Renal pelvis (tissue), 4 donors: Measurements from ENCODE around the gene RND3. TPM values are rescaled to one million over a fixed set of nuclear protein-coding genes. Genes with fewer than 3 reads are reported as not detected.

ENCODE experiments used
- DNase-seq: peaks from one replicate; pipeline ENCODE4 v3.0.0-alpha.2; 2013
- polyA plus RNA-seq, 3 donors: library from polyadenylated mRNA; unstranded; fragments of 120-200 nt; gene quantifications; one replicate each; pipeline ENCODE4 v1.2.1, GENCODE V29; 2013; ENCODE audit not compliant: insufficient read length in 3 of 3

RND3 gene
- polyA plus RNA-seq, 3 donors: 38.1 to 48.3 (median 45.9) TPM

DNA sequence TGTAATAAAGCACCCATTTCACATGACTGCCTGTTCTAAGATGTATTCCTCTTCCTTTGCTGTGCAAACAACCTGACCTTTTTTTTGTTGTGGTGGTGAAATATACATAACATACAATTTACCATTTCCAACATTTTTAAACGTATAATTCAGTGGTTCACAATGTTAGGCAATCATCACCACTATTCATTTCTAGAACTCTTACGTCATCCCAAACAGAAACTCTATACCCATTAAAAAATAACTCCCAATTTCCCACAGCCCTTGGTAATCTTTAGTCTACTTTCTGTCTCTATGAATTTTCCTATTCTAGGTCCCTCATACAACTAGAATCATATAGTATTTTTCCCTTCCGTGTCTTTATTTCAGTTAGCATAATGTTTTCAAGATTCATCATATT lies 36.7 kb downstream of the RND3 start:
- DNase-seq: no peak

DNA sequence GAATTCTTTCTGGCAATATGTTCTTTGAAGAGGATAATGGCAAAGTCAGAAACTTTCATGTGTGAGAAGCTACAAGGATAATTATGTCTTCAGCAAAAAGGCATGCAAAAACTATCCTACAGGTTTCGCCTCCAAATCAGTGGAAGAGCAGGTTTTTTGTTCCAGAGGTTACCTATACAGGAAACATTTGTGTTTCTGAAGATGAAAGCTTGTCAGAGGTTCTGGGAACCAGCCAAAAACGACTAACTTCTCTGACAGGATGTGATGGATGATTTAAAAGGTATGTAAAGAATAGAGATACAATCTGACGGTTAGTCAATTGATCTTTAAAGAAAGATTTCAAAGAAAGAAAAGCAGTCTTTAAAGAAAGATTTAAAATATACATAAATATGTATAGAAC lies 37.6 kb downstream of the RND3 start:
- no peak for DNase-seq

GRCh38 chr2:150445398-150445797 lies 42.1 kb downstream of the RND3 start:
- DNase-seq: no peak

GRCh38 chr2:150442484-150442883 lies 45.0 kb downstream of the RND3 start:
- DNase-seq: no peak

- no peak for DNase-seq
Measured at GRCh38 chr2:150441784-150442183, 45.7 kb downstream of the RND3 start.

GRCh38 chr2:150441226-150441625 lies 46.2 kb downstream of the RND3 start:
- no peak for DNase-seq

DNA sequence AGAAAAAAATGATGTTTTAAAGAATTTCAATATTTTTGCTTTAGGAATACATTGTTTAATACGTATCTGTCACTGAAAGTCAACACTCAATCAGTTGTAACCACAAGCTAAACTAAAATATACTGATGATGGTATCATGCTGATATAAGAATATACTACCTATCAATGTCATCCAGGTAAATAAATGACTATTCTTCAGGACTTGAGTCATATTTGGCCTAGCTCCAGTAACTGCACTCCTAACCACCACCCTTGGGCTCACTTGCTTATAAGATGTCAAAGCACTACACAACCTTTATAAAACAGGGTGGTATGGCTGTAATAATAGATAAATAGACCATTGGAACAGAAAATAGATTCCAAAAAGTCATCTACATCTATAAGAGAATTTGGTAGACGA lies 48.8 kb downstream of the RND3 start:
- DNase-seq: no peak

- DNase-seq: no peak
Measured at GRCh38 chr2:150438041-150438440, 49.4 kb downstream of the RND3 start.

GRCh38 chr2:150432312-150432625 lies 55.2 kb downstream of the RND3 start:
- DNase-seq: no peak

DNA sequence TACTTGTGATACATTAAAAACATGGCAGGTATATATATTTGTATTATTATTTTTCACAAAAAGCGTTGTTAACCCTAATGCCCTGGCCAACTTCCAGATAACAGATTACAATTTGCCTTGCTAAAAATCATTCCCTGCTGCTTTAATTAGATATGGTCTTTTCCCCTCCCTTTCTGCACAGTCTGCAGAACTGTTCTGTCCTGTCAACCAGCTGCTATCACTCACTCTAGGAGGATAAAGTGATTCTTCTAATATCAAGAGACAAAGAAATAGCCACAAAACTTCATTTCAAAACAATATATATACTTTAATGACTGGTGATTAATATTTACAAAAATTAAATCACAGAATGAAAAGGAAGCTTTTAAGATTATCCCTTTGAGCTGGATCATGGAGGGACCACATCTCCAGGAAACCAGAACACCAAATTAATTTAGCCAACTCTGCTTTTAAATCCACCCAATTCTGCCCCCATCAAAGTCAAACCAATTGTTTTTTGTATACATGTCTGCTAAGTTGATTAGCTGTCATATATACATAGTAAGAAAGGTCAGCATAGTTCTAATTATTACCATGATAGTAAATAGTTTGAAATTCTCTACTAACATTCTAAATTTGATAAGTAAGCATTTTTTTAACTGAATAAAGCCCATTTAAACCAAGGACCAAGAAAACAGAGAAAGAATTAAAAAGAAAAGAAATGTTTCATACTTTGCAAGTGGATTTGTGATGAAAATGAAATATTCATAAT lies 55.7 kb downstream of the RND3 start:
- DNase-seq: no peak

GRCh38 chr2:150429384-150429961 lies 58.0 kb downstream of the RND3 start:
- no peak for DNase-seq

- DNase-seq: no peak
Measured at GRCh38 chr2:150428641-150429040, 58.8 kb downstream of the RND3 start.

DNA sequence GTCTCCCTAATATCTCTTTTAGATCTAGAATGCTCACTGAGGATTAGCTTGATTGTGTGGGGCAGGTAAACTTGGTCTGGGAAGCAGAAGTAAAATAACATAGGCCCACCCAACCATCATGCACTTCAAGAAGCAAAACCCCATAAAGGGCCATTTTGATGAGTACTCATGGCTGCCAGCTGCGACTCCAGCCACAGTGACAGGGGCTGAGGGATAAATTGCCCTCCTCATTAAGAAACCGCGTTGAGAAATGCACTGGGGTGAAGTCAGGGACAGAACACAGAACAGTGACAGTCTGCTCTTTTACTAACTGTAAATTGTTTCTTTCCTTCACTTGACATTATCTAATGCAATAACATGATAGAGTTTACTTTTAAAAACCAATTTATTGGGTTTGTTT lies 60.2 kb downstream of the RND3 start:
- DNase-seq: no peak

DNA sequence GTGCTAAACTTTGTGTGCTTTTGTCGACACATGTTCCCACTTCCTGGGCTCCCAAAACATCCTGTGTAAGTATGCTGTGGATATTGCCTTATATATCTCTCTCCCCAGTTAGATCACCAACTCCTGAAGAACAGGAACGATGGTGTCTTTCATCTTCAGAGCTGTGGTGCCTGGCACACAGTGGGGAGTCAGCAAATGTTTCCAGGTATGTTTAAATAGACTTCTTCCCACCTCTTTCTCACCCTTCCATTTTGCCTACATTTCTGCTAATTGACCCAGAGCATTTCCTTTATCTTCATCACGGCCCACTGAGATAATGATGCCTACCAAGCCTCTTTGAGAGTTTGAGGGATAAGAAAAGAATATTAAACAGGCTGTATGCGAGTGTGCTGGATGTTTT lies 60.7 kb downstream of the RND3 start:
- DNase-seq: no peak

- no peak for DNase-seq
Measured at GRCh38 chr2:150426315-150426714, 61.2 kb downstream of the RND3 start.

GRCh38 chr2:150425121-150425955 lies 62.1 kb downstream of the RND3 start:
- DNase-seq: no peak

DNA sequence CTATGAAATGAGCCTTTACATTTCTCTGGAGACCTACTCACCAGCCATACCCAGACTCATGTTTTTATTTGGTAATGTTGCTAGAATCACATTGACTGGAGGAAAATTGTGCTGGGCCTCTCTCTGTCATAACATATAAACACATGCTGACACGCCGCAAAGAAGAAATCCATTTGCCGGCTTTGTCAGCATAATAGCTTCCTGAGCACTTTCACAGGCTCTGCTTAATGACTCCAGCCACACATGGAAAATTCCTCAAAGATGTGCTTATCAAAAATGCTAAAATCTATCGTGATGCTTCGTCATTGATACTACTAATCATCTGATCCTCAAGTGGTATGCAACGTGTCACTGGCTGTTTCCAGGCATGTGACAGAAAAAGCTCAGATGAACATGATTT lies 63.1 kb downstream of the RND3 start:
- DNase-seq: no peak

GRCh38 chr2:150421126-150421651 lies 66.3 kb downstream of the RND3 start:
- no peak for DNase-seq

- no peak for DNase-seq
Measured at GRCh38 chr2:150418916-150419315, 68.6 kb downstream of the RND3 start.
